AG04450 (cell line): ENCODE measurements around the gene DFFB. TPM values are rescaled to one million over a fixed set of nuclear protein-coding genes. Genes with fewer than 3 reads are reported as not detected.
A peak's percentile ranks its signal among the peaks of the same experiment; 100 is the strongest.

Experiments
- CTCF ChIA-PET: fragments of 300-600, 350-600 bp; formaldehyde crosslinking; extraction: SDS; loops from one replicate; lab custom pipeline; 2022; ENCODE audit warnings: antibody characterized with exemption, inconsistent platforms; lab: Charles Lee
- POLR2A ChIA-PET: fragments of 350-600 bp; formaldehyde crosslinking; extraction: SDS; loops from one replicate; lab custom pipeline; 2021; ENCODE audit warnings: antibody characterized with exemption, inconsistent platforms; lab: Yijun Ruan, JAX
- DNase-seq: peaks from one replicate; pipeline ENCODE4 v3.0.0-alpha.2; 2011; ENCODE audit warnings: low read depth, low spot score
- H3K27ac ChIP-seq: one replicate; pipeline ENCODE4 v1.5.1; 2012; ENCODE audit warnings: low read depth, low read length, control low read depth
- H3K27me3 ChIP-seq: one replicate; pipeline ENCODE4 v1.6.0; 2012; ENCODE audit warnings: low read length; ENCODE audit not compliant: control insufficient read depth, insufficient read depth
- H3K4me3 ChIP-seq: 2 replicates; pipeline ENCODE4 v1.5.1; 2011; ENCODE audit warnings: mild to moderate bottlenecking, low read depth, low read length, control low read depth
- H3K9me3 ChIP-seq: 2 replicates; pipeline ENCODE4 v1.5.1; 2012; ENCODE audit warnings: low read length; ENCODE audit not compliant: control insufficient read depth, insufficient read depth
- CTCF ChIP-seq: IDR thresholded peaks from 2 replicates; pipeline ENCODE4 v1.5.1; 2011; ENCODE audit warnings: low read depth, low read length, control low read depth, inconsistent platforms
- polyA plus RNA-seq: library from polyadenylated mRNA; depleted of rRNA; stranded (reverse); fragments of >200 nt; gene quantifications from 2 replicates; pipeline ENCODE4 v1.2.3, GENCODE V29; 2011

The DFFB gene
- polyA plus RNA-seq, 1 experiment = 6.9 TPM

GRCh38 chr1:3896396-3897000 lies 39.2 kb downstream of the DFFB start:
- H3K4me3 ChIP-seq = no peak overlapping the region
- ChIA-PET CTCF (no interaction called here), POLR2A (no interaction called here)
- no peak for TF ChIP-seq CTCF
- H3K27ac ChIP-seq = peak overlapping the region; percentile 11
- no peaks in the 10 kb centered on the region for H3K27me3 ChIP-seq
- no peak for DNase-seq
- H3K9me3 ChIP-seq = peaks cover 8% of the 10 kb centered on the region

GRCh38 chr1:3898475-3898735 lies 41.1 kb downstream of the DFFB start:
- CTCF ChIA-PET = no interaction called here
- no peak for TF ChIP-seq CTCF
- Histone ChIP-seq H3K27me3 (no peaks in the 10 kb centered on the region), H3K27ac (no peak overlapping the region), H3K9me3 (peaks cover 8% of the 10 kb centered on the region), H3K4me3 (no peak overlapping the region; the same call in 1 of the 2 replicates)
- no peak for DNase-seq
- POLR2A ChIA-PET = no interaction called here

- no peak for DNase-seq
Measured at GRCh38 chr1:3898994-3899753, 41.9 kb downstream of the DFFB start.

GRCh38 chr1:3899754-3900149 lies 42.5 kb downstream of the DFFB start:
- DNase-seq = no peak
- CTCF ChIA-PET = no interaction called here
- Histone ChIP-seq H3K27ac (peak overlapping the region; percentile 21), H3K9me3 (peaks cover 8% of the 10 kb centered on the region), H3K4me3 (peak overlapping the region; percentile 97), H3K27me3 (no peaks in the 10 kb centered on the region)
- POLR2A ChIA-PET = interaction anchor here (0.8 to 1.7 kb wide), 2 partner anchors 41 to 103 kb away, joined by 4 to 6 read pairs; partner anchors contain the start of gene LRRC47
- TF ChIP-seq CTCF = peak; percentile 16; the same call in 1 of the 2 replicates

More at GRCh38 chr1:3898994-3899753, 41.9 kb downstream of the DFFB start:
- H3K27me3 ChIP-seq = no peaks in the 10 kb centered on the region
- H3K9me3 ChIP-seq = peaks cover 8% of the 10 kb centered on the region
- ChIA-PET CTCF (no interaction called here), POLR2A (interaction anchor here (1.7 kb wide), 1 partner anchor 40 kb away, joined by 4 read pairs; no protein-coding TSS in a partner anchor)
- peak overlapping the region; percentile 21 for H3K27ac ChIP-seq
- H3K4me3 ChIP-seq = peak overlapping the region; percentile 97
- TF ChIP-seq CTCF = no peak
